ENCODE data around the gene ARIH1. TPM values are rescaled to one million over a fixed set of nuclear protein-coding genes. Genes with fewer than 3 reads are reported as not detected.

Gene ARIH1, protein sequence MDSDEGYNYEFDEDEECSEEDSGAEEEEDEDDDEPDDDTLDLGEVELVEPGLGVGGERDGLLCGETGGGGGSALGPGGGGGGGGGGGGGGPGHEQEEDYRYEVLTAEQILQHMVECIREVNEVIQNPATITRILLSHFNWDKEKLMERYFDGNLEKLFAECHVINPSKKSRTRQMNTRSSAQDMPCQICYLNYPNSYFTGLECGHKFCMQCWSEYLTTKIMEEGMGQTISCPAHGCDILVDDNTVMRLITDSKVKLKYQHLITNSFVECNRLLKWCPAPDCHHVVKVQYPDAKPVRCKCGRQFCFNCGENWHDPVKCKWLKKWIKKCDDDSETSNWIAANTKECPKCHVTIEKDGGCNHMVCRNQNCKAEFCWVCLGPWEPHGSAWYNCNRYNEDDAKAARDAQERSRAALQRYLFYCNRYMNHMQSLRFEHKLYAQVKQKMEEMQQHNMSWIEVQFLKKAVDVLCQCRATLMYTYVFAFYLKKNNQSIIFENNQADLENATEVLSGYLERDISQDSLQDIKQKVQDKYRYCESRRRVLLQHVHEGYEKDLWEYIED
- 192 TPM for total RNA-seq (2021; ENCODE audit: unreplicated experiment)
- polyA plus RNA-seq (2012; ENCODE audit: insufficient read length) = 180 TPM
- percentile 95 among the genes with signal in this experiment for Bru-seq, nascent RNA
- BruChase-seq, experiment 1, labeled RNA remaining after a 2-hour chase = percentile 89 among the genes with signal in this experiment
- percentile 91 among the genes with signal in this experiment for BruChase-seq, experiment 2, labeled RNA remaining after a 6-hour chase
- long read RNA-seq, full-length matches to known transcripts = 34 of 54 reads
- long read RNA-seq, partial matches to known transcripts = 8 of 54 reads
- long read RNA-seq, other reads (novel, unspliced or antisense) = 12 of 54 reads

GRCh38 chr15:72473614-72474465, at the start of gene ARIH1:
Gene ARIH1, plus strand, starts transcription at chr15:72474330. Its CDS starts 310 bp downstream, at chr15:72474640.
- ChIA-PET CTCF (interaction anchor here (0.8 kb wide), 1 partner anchor 134 kb away, joined by 3 read pairs; no protein-coding TSS in a partner anchor), POLR2A (interaction anchor here (0.5 to 0.8 kb wide), 5 partner anchors 10 to 209 kb away, joined by 3 to 5 read pairs (median 3); no protein-coding TSS in a partner anchor)
- DNase-seq (ENCODE audit: low read depth, low spot score) (peak; percentile 88), ATAC-seq (peak; percentile 94)
- intact Hi-C loops (cut with micrococcal nuclease; ENCODE audit: unreplicated experiment) = loop anchor here (10.0 kb wide), 1 partner anchor 99 kb away; the partner anchor contains the start of gene HEXA
- Histone ChIP-seq H3K4me3 (ENCODE audit: low read depth in 2 of 2, low read length in 2 of 2) (peak within 1 kb of the TSS; percentile 84), H3K9me3 (ENCODE audit: control insufficient read depth, insufficient read depth, low read depth, low read length) (no peaks in the 10 kb centered on the region), H3K27ac (ENCODE audit: low read length) (peak within 1 kb of the TSS; percentile 98), H3K27me3 (ENCODE audit: control insufficient read depth, insufficient read depth, low read length) (no peaks in the 10 kb centered on the region), H3K4me1 (ENCODE audit: control insufficient read depth, insufficient read depth, low read length) (peaks cover 12% of the 10 kb centered on the region), H3K36me3 (ENCODE audit: control insufficient read depth, insufficient read depth, low read length) (peaks cover 11% of the 10 kb centered on the region; the same call in 1 of the 2 replicates)
- in situ Hi-C loops (cut with HindIII; ENCODE audit: low pct_unique_long_range_greater_than_20kb, low sequenced_read_pairs) = no loop called here
- BruUV-seq (replicated peaks) = no TSS peak
- TF ChIP-seq, protein P1, sequence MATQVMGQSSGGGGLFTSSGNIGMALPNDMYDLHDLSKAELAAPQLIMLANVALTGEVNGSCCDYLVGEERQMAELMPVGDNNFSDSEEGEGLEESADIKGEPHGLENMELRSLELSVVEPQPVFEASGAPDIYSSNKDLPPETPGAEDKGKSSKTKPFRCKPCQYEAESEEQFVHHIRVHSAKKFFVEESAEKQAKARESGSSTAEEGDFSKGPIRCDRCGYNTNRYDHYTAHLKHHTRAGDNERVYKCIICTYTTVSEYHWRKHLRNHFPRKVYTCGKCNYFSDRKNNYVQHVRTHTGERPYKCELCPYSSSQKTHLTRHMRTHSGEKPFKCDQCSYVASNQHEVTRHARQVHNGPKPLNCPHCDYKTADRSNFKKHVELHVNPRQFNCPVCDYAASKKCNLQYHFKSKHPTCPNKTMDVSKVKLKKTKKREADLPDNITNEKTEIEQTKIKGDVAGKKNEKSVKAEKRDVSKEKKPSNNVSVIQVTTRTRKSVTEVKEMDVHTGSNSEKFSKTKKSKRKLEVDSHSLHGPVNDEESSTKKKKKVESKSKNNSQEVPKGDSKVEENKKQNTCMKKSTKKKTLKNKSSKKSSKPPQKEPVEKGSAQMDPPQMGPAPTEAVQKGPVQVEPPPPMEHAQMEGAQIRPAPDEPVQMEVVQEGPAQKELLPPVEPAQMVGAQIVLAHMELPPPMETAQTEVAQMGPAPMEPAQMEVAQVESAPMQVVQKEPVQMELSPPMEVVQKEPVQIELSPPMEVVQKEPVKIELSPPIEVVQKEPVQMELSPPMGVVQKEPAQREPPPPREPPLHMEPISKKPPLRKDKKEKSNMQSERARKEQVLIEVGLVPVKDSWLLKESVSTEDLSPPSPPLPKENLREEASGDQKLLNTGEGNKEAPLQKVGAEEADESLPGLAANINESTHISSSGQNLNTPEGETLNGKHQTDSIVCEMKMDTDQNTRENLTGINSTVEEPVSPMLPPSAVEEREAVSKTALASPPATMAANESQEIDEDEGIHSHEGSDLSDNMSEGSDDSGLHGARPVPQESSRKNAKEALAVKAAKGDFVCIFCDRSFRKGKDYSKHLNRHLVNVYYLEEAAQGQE (IDR thresholded peaks at IDR 0.05; ENCODE audit: insufficient read depth in 1 of 2, low read depth in 2 of 2, low read length in 1 of 2) = 0 out of 4 replicates have a peak, but pooled peaks of 1 of the 2 experiments have one; percentile 29
- TF ChIP-seq POLR2AphosphoS5 (IDR thresholded peaks at IDR 0.05; ENCODE audit: low read depth, low read length) (peak; percentile 94), TCF7L2 (IDR thresholded peaks at IDR 0.05; ENCODE audit: low read depth, low read length) (peak; percentile 54; the same call in 1 of the 2 replicates), CTCF (IDR thresholded peaks at IDR 0.05) (peak; percentile 56), SIN3A (IDR thresholded peaks at IDR 0.05; ENCODE audit: borderline replicate concordance, insufficient read depth, low read depth, low read length) (0 out of 2 replicates have a peak, but pooled peaks have one; percentile 69)

DNA sequence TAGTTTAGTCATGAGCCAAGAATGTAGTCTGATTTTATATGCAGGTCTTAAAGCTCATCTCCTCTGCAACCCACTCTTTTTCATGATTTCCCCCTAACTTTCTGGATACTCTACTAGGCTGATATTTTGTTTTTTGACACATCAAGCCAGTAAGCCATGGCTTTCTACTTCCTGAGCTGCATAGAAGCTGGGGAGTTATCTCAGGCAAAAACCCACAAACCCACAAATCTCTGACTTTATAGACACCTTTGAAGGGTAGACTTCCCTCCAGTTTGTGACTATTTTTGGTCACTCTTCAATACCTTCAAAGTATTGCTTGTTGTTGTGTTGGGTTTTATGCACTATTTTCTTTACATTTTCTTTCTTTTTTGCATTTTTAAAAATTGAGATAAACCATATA, 47.4 kb upstream of the ARIH1 start:
- TF ChIP-seq POLR2AphosphoS5 (IDR thresholded peaks at IDR 0.05; ENCODE audit: low read depth, low read length) (no peak), TCF7L2 (IDR thresholded peaks at IDR 0.05; ENCODE audit: low read depth, low read length) (no peak), SIN3A (IDR thresholded peaks at IDR 0.05; ENCODE audit: borderline replicate concordance, insufficient read depth, low read depth, low read length) (no peak), CTCF (IDR thresholded peaks at IDR 0.05) (no peak)
- TF ChIP-seq, protein P1 (IDR thresholded peaks at IDR 0.05; ENCODE audit: insufficient read depth in 1 of 2, low read depth in 2 of 2, low read length in 1 of 2) = no peak
- Histone ChIP-seq H3K27ac (ENCODE audit: low read length) (no peak overlapping the region), H3K4me3 (ENCODE audit: low read depth in 2 of 2, low read length in 2 of 2) (no peak overlapping the region), H3K4me1 (ENCODE audit: control insufficient read depth, insufficient read depth, low read length) (no peaks in the 10 kb centered on the region), H3K9me3 (ENCODE audit: control insufficient read depth, insufficient read depth, low read depth, low read length) (peaks cover 22% of the 10 kb centered on the region; the same call in 1 of the 2 replicates), H3K27me3 (ENCODE audit: control insufficient read depth, insufficient read depth, low read length) (peaks cover 2% of the 10 kb centered on the region; the same call in 1 of the 2 replicates), H3K36me3 (ENCODE audit: control insufficient read depth, insufficient read depth, low read length) (no peaks in the 10 kb centered on the region)
- no TSS peak for BruUV-seq (replicated peaks)
- in situ Hi-C loops (cut with HindIII; ENCODE audit: low pct_unique_long_range_greater_than_20kb, low sequenced_read_pairs) = no loop called here
- no peak for DNase-seq (ENCODE audit: low read depth, low spot score)
- ATAC-seq = no peak
- intact Hi-C loops (cut with micrococcal nuclease; ENCODE audit: unreplicated experiment) = no loop called here
- ChIA-PET POLR2A (no interaction called here), CTCF (no interaction called here)

Data from Panc1 (cell line).